Vagina (tissue), 2 donors: ENCODE measurements around the gene DMRTC2.

Source experiments
- POLR2A ChIP-seq, 2 donors: fragments of 450-650 bp; IDR thresholded peaks; one replicate each; pipeline ENCODE4 v1.6.1; 2017; ENCODE audit warnings: antibody characterized with exemption in 2 of 2, mild to moderate bottlenecking in 2 of 2, moderate library complexity in 2 of 2
- POLR2AphosphoS5 ChIP-seq, 2 donors: sonication (generic); formaldehyde crosslinking; IDR thresholded peaks; one replicate each; pipeline ENCODE4 v1.9.0; 2017; ENCODE audit warnings: antibody characterized with exemption in 2 of 2, mild to moderate bottlenecking in 2 of 2, low read depth in 1 of 2; ENCODE audit not compliant: insufficient read depth in 1 of 2
- TF ChIP-seq, protein P1 (sequence below), 3 experiments: fragments of 450-650 bp in 2 of 3; fragments of 200-600 bp in 1 of 3; sonication (generic) in 1 of 3; IDR thresholded peaks; one replicate each; pipeline ENCODE4 v1.5.1; 2017 to 2019; ENCODE audit warnings: antibody characterized with exemption in 3 of 3, mild to moderate bottlenecking in 2 of 3, moderate library complexity in 2 of 3

DNA sequence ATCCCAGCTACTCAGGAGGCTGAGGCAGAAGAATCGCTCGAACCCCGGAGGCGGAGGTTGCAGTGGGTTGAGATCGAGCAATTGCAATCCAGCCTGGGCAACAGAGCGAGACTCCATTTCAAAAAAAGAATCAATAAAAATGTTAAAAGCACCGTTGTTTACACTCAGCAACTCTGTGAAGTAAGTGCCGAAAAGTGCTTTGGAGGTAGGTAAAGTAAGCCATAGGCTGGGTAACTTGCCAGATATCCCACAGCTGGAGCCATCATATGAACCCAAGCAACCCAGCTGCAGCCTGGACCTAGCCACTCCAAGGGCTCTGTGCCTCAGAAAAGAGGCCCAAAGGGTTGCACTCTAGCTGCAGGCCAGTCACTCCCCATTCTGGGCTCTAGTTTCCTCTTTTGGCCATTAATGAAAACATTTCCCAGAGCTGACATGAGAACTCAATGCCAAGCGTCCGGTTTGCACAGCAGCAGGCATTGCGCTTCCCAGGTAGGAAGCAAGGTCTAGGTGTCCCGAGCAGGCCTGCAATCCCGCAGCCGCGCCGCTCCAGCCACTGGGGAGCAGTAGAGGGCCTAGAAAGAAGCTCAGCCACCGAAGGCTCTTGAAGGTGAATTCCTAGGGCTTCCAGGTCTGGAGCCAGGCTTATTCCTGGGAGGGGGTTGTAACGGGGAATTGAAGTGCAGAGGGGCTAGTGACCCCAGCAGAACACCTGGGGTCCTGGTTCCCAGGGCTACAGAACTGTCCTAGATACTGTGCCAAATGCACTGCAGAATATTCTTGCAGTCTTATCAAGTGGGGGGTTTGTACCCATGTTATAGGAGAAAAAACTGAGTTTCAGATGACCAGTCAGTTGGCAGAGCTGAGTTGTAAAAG lies 28.2 kb downstream of the DMRTC2 start:
- TF ChIP-seq, protein P1, sequence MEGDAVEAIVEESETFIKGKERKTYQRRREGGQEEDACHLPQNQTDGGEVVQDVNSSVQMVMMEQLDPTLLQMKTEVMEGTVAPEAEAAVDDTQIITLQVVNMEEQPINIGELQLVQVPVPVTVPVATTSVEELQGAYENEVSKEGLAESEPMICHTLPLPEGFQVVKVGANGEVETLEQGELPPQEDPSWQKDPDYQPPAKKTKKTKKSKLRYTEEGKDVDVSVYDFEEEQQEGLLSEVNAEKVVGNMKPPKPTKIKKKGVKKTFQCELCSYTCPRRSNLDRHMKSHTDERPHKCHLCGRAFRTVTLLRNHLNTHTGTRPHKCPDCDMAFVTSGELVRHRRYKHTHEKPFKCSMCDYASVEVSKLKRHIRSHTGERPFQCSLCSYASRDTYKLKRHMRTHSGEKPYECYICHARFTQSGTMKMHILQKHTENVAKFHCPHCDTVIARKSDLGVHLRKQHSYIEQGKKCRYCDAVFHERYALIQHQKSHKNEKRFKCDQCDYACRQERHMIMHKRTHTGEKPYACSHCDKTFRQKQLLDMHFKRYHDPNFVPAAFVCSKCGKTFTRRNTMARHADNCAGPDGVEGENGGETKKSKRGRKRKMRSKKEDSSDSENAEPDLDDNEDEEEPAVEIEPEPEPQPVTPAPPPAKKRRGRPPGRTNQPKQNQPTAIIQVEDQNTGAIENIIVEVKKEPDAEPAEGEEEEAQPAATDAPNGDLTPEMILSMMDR (IDR thresholded peaks at IDR 0.05), result peak in 2 of 3 experiments; percentile 22 to 31
- TF ChIP-seq POLR2AphosphoS5 (IDR thresholded peaks at IDR 0.05; ENCODE audit: insufficient read depth in 1 of 2, low read depth in 1 of 2) (no peak), POLR2A (IDR thresholded peaks at IDR 0.05) (no peak)
